Measurements from ENCODE around the gene YWHAQ.

YWHAQ gene

DNA sequence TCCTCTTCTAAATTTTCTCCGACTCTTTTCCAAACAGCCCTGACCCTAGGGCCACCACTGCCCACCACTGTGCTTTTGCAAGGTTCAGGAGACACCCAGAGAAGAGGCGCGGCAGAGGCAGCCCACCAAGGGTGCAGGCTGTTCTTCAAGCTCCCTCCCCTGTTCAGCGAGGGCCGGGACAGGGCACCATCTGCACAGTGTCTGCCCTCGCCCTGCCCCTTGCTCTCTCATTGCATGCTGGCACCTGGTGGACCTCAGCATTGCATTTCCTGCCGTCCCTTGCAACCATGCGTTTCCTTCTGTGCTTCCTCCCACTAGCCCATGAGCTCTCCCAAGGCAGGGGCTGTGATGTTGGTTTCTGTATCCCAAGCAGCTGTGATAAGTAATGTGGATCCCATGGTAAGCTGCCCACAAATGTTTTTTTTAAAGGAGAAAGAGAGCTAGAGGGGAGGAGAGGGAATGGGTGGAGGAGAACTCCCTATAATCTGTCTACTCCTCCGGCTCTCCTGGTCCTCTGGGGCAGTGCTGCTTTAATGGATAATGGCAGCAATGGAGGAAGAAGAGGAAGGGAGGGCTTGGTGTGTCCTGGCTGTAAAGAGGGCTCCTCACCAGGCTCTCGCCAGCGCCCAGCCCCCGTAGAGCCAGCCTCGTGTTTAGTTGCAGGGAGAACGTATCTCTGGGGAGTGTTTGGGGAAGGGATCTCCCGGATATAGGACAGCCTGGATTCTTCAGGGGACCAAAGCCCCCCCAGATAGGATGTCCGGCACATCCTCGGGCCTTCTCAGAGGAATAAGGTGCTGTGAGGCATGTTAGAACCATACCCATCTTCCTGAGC, 15.6 kb upstream of the YWHAQ start:
- POLR2A ChIA-PET = no interaction called here
- CTCF ChIA-PET = interaction anchor here (3.1 kb wide), 1 partner anchor 13 kb away, joined by 11 read pairs; no protein-coding TSS in a partner anchor
- DNase-seq (ENCODE audit: extremely low spot score) = no peak
- TF ChIP-seq, protein P1, sequence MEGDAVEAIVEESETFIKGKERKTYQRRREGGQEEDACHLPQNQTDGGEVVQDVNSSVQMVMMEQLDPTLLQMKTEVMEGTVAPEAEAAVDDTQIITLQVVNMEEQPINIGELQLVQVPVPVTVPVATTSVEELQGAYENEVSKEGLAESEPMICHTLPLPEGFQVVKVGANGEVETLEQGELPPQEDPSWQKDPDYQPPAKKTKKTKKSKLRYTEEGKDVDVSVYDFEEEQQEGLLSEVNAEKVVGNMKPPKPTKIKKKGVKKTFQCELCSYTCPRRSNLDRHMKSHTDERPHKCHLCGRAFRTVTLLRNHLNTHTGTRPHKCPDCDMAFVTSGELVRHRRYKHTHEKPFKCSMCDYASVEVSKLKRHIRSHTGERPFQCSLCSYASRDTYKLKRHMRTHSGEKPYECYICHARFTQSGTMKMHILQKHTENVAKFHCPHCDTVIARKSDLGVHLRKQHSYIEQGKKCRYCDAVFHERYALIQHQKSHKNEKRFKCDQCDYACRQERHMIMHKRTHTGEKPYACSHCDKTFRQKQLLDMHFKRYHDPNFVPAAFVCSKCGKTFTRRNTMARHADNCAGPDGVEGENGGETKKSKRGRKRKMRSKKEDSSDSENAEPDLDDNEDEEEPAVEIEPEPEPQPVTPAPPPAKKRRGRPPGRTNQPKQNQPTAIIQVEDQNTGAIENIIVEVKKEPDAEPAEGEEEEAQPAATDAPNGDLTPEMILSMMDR (IDR thresholded peaks at IDR 0.05; ENCODE audit: control extremely low read depth, extremely low read depth, low read depth, missing control alignments) = no peak

DNA sequence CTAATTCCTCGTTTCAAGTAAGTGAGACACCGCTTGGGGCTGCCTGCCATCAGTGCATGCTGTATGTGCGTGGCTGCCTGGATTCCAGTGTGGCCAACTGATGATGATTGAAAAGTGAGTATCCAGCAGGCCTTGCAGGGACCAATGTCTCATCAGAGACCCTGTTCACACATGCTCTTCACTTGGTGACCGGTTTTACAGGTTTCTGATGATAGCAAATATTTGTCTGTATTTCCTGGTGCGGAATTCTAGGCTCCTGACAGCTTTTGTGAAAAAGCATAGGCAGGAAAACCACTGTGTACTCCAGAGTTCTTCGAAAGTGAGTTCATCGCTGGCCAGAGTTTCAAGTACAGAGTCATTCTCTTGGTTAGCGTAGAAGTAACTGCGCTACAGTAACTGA, 13.8 kb upstream of the YWHAQ start:
- DNase-seq (ENCODE audit: extremely low spot score) = no peak
- TF ChIP-seq, protein P1 (IDR thresholded peaks at IDR 0.05; ENCODE audit: control extremely low read depth, extremely low read depth, low read depth, missing control alignments) = no peak
- ChIA-PET CTCF (no interaction called here), POLR2A (no interaction called here)

DNA sequence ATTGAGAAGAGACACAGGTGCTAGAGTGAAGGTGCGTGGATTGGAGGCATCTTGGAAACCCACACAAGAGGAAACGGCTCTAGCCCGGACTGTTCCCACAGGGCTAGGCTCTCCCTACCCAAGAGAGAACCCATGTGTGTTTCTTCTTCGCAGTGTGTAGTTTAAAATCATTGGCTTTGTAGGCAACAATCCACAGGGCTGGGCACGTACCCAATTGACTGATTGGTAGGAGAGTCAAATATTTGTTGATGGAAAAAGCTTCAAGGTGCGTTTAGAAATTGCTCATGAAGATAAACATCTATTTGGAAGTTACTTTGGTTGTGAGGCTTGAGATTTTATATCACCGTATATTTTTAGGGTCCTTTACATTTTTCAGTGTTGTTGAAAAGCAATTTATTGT, 13.2 kb upstream of the YWHAQ start:
- ChIA-PET CTCF (no interaction called here), POLR2A (no interaction called here)
- DNase-seq (ENCODE audit: extremely low spot score) = no peak
- TF ChIP-seq, protein P1 (IDR thresholded peaks at IDR 0.05; ENCODE audit: control extremely low read depth, extremely low read depth, low read depth, missing control alignments) = no peak

DNA sequence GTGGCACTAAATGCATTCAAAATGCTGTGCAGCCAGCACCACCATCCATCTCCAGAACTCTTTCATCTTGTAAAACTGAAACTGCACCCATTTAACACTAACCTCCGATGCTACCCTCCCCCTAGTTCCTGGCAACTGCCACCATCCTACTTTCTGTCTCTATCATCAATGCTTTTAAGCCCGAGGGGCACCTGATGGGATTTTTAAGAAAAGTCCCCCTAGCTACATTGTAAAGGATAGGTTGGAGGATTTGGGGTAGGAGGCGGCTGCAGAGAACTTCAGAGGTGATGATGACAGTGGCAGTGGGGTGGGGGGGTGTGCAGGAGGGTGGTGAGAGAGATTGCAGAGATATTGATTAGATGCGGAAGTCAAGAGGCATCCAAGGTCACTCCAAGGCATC, 10.8 kb upstream of the YWHAQ start:
- CTCF ChIA-PET = no interaction called here
- TF ChIP-seq, protein P1 (IDR thresholded peaks at IDR 0.05; ENCODE audit: control extremely low read depth, extremely low read depth, low read depth, missing control alignments) = no peak
- DNase-seq (ENCODE audit: extremely low spot score) = no peak
- POLR2A ChIA-PET = no interaction called here

DNA sequence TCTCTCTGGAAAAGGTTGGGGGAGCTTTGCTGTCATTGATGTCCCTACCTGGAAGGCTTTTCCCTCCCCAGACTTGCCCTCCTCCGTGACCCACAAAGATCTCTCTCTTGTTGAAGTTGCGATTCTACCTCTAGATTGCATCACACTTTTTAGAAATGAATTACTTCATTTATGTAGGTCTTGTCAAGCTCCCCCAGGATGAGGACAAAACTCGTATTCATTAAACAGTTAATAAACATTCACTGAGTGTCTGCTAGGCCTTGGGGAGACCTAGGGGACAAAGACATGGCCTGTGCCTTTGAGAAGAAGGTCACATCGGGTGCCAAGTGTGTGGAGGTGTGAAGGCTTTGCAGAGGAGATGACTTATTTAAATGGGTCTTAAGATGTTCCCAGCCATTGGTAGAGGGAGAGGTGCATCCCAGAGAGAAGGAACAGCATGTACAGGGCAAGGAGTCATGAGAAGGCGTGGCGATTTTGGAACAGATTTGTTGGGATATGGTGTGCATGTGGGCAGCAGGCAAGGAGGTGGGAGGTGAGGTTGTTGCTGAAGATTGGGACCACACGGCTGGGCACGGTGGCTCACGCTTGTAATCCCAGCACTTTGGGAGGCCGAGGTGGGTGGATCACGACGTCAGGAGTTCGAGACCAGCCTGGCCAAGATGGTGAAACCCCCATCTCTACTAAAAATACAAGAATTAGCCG, 9.8 kb upstream of the YWHAQ start:
- no peak for DNase-seq (ENCODE audit: extremely low spot score)
- CTCF ChIA-PET = no interaction called here
- POLR2A ChIA-PET = no interaction called here
- TF ChIP-seq, protein P1 (IDR thresholded peaks at IDR 0.05; ENCODE audit: control extremely low read depth, extremely low read depth, low read depth, missing control alignments) = no peak

DNA sequence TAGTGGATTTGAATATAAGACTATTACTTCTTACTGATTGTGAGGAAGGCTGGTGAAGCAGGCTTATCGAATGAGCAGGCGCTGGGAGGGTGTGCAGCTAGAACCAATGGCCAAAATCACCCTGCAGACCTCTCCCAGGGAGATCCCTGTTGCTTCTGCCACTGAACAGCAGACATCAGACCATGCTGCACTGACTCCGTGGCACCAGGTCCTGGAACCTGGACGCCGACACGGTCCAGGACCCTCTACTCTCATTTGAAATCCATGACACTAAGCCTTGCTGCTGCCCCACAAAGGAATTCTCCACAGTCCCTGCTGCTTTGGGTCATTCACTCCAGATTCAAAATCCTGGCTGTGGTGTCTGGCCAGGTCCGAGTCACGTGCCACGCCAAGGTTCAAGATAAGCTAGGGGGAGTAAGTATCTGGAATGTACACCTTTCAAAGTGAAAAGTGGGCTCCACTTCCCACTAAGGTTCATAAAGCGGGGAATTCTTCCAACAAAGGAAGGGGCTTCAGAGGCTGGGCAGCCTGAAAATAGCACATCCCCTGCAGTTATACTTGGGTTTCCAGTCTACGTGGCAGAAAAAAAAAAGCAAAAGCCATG, 9.0 kb upstream of the YWHAQ start:
- TF ChIP-seq, protein P1 (IDR thresholded peaks at IDR 0.05; ENCODE audit: control extremely low read depth, extremely low read depth, low read depth, missing control alignments) = no peak
- CTCF ChIA-PET = interaction anchor here (1.0 kb wide), 1 partner anchor 8 kb away, joined by 3 read pairs; no protein-coding TSS in a partner anchor
- no peak for DNase-seq (ENCODE audit: extremely low spot score)
- POLR2A ChIA-PET = no interaction called here

Data from GM10248 (cell line).